ENCODE measurements around the gene ZC3H4. TPM values are rescaled to one million over a fixed set of nuclear protein-coding genes. Genes with fewer than 3 reads are reported as not detected.

The ZC3H4 gene
- total RNA-seq (ENCODE audit: unreplicated experiment), result 56.7 TPM
- long read RNA-seq, partial matches to known transcripts, result 0 of 6 reads
- long read RNA-seq, other reads (novel, unspliced or antisense), result 6 of 6 reads

- no peaks in the 10 kb centered on the region for H3K9me3 Mint-ChIP-seq (ENCODE audit: unreplicated experiment)
- peaks cover 28% of the 10 kb centered on the region for H3K36me3 Mint-ChIP-seq (ENCODE audit: low read depth, unreplicated experiment)
- H3K27me3 Mint-ChIP-seq (ENCODE audit: unreplicated experiment), result peaks cover 9% of the 10 kb centered on the region
- H3K27ac Mint-ChIP-seq (ENCODE audit: unreplicated experiment), result peak within 1 kb of the TSS; percentile 100
- no peak for TF ChIP-seq CTCF (IDR thresholded peaks at IDR 0.05; ENCODE audit: unreplicated experiment)
- H3K4me1 Mint-ChIP-seq (ENCODE audit: unreplicated experiment), result peaks cover 34% of the 10 kb centered on the region
- peak within 1 kb of the TSS; percentile 98 for H3K4me3 Mint-ChIP-seq (ENCODE audit: unreplicated experiment)
- DNase-seq (ENCODE audit: low spot score), result peak; percentile 99
Measured at GRCh38 chr19:47112997-47113849, at the start of gene ZC3H4. TSS of gene ZC3H4 (minus strand) at chr19:47113776. CDS start at chr19:47112584, 1,192 bp downstream.

- no peak for DNase-seq (ENCODE audit: low spot score)
- TF ChIP-seq CTCF (IDR thresholded peaks at IDR 0.05; ENCODE audit: unreplicated experiment), result no peak
- H3K4me3 Mint-ChIP-seq (ENCODE audit: unreplicated experiment), result no peak overlapping the region
- no peak overlapping the region for H3K27ac Mint-ChIP-seq (ENCODE audit: unreplicated experiment)
- H3K36me3 Mint-ChIP-seq (ENCODE audit: low read depth, unreplicated experiment), result peaks cover 6% of the 10 kb centered on the region
- H3K4me1 Mint-ChIP-seq (ENCODE audit: unreplicated experiment), result peaks cover 22% of the 10 kb centered on the region
- H3K27me3 Mint-ChIP-seq (ENCODE audit: unreplicated experiment), result peaks cover 2% of the 10 kb centered on the region
- H3K9me3 Mint-ChIP-seq (ENCODE audit: unreplicated experiment), result no peaks in the 10 kb centered on the region
Measured at GRCh38 chr19:47161876-47162489, 48.4 kb upstream of the ZC3H4 start.

- Mint-ChIP-seq H3K4me3 (ENCODE audit: unreplicated experiment) (no peak overlapping the region), H3K4me1 (ENCODE audit: unreplicated experiment) (peaks cover 33% of the 10 kb centered on the region), H3K9me3 (ENCODE audit: unreplicated experiment) (no peaks in the 10 kb centered on the region), H3K27me3 (ENCODE audit: unreplicated experiment) (peaks cover 1% of the 10 kb centered on the region), H3K27ac (ENCODE audit: unreplicated experiment) (peak overlapping the region; percentile 100), H3K36me3 (ENCODE audit: low read depth, unreplicated experiment) (peaks cover 21% of the 10 kb centered on the region)
- no peak for DNase-seq (ENCODE audit: low spot score)
- no peak for TF ChIP-seq CTCF (IDR thresholded peaks at IDR 0.05; ENCODE audit: unreplicated experiment)
Measured at GRCh38 chr19:47158879-47159503, 45.4 kb upstream of the ZC3H4 start.

GRCh38 chr19:47158367-47158791, 44.8 kb upstream of the ZC3H4 start:
- Mint-ChIP-seq H3K27ac (ENCODE audit: unreplicated experiment) (peak overlapping the region; percentile 100), H3K9me3 (ENCODE audit: unreplicated experiment) (no peaks in the 10 kb centered on the region), H3K27me3 (ENCODE audit: unreplicated experiment) (peaks cover 1% of the 10 kb centered on the region), H3K4me1 (ENCODE audit: unreplicated experiment) (peaks cover 33% of the 10 kb centered on the region), H3K4me3 (ENCODE audit: unreplicated experiment) (peak overlapping the region; percentile 8), H3K36me3 (ENCODE audit: low read depth, unreplicated experiment) (peaks cover 22% of the 10 kb centered on the region)
- DNase-seq (ENCODE audit: low spot score), result peak; percentile 11
- no peak for TF ChIP-seq CTCF (IDR thresholded peaks at IDR 0.05; ENCODE audit: unreplicated experiment)
